Dermis blood vessel endothelial cell (primary cell): ENCODE measurements around the gene CEPT1. TPM values are rescaled to one million over a fixed set of nuclear protein-coding genes. Genes with fewer than 3 reads are reported as not detected.

Experiments
- DNase-seq: peaks from one replicate; pipeline ENCODE4 v3.0.0; 2010
- total RNA-seq: library from RNA; depleted of rRNA; stranded (reverse); fragments of >200 nt; gene quantifications from 2 replicates; pipeline ENCODE4 v1.2.3, GENCODE V29; 2014

CEPT1 gene
- total RNA-seq, 1 donor from 2014 or later, result 57.7 TPM

DNA sequence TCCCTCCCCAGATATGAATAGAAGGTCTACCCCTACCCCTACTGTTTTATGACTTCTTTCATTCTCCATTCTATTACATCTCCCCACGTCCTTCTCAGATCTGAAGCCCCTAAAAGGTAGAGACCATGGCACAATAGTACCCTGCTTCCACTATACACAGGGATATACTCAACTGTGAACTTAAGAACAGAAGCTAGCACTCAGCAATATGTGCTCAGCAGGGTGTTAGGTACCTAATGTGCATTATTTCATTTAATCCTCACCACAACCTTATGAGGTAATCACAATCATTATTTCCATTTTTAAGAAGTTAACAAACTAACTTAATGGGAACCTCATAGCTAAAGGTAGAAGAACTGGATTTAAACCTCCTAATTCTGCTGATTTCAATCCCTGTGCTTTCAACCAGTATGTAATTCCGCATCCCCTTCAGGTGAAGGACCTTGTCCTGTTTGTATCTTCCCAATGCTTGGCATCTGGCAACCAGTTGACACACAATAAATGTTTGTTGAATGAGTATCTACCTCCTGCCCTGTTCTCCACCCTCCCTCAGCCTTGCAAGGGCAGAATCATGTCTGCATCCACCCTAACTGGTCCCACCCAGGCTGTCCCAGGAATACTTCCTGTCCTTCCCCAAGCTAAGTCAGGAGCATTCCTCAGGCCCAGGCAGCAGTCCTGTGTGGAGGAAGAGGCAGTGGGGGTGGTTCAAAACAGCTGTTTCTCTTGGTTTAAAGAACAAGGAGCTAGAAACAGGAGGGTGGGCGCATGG, 53.9 kb downstream of the CEPT1 start:
- no peak for DNase-seq

- DNase-seq, result no peak
These were observed 55.1 kb downstream of the CEPT1 start for GRCh38 chr1:111195002-111195684.

DNA sequence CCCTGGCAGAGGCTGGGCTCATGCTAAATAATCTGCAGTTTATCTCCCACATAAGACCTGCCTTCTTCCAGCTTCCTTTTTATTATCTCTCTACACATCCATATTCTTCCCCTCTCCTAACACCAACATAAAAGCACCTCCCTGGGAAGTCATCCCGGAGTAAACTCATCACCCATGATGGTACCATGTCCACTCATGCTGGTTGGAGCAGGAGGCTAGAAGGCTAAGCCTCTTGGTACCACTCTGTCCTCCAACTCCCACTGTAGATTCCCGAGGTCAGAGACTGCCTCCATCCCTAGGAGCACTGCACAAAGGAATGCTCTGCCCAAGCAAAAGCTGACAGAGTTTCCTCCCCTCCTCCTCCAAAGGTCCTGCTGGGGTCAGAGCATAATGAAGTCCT, 56.2 kb downstream of the CEPT1 start:
- DNase-seq, result no peak

GRCh38 chr1:111197598-111198284, 57.7 kb downstream of the CEPT1 start:
- DNase-seq, result peak; percentile 58

- DNase-seq, result no peak
These were observed 58.8 kb downstream of the CEPT1 start for GRCh38 chr1:111198836-111199235.

- no peak for DNase-seq
These were observed 59.3 kb downstream of the CEPT1 start for GRCh38 chr1:111199329-111199728.

- DNase-seq, result no peak
These were observed 60.1 kb downstream of the CEPT1 start, which contains the start of gene DENND2D for GRCh38 chr1:111199881-111200801. Gene DENND2D, minus strand, starts transcription at chr1:111200646. Its CDS starts 187 bp downstream, at chr1:111200459.

- no peak for DNase-seq
These were observed 60.8 kb downstream of the CEPT1 start for GRCh38 chr1:111200802-111201161.

- no peak for DNase-seq
These were observed 61.5 kb downstream of the CEPT1 start for GRCh38 chr1:111201275-111202090.

- DNase-seq, result no peak
These were observed 62.3 kb downstream of the CEPT1 start for GRCh38 chr1:111202366-111202706.

DNA sequence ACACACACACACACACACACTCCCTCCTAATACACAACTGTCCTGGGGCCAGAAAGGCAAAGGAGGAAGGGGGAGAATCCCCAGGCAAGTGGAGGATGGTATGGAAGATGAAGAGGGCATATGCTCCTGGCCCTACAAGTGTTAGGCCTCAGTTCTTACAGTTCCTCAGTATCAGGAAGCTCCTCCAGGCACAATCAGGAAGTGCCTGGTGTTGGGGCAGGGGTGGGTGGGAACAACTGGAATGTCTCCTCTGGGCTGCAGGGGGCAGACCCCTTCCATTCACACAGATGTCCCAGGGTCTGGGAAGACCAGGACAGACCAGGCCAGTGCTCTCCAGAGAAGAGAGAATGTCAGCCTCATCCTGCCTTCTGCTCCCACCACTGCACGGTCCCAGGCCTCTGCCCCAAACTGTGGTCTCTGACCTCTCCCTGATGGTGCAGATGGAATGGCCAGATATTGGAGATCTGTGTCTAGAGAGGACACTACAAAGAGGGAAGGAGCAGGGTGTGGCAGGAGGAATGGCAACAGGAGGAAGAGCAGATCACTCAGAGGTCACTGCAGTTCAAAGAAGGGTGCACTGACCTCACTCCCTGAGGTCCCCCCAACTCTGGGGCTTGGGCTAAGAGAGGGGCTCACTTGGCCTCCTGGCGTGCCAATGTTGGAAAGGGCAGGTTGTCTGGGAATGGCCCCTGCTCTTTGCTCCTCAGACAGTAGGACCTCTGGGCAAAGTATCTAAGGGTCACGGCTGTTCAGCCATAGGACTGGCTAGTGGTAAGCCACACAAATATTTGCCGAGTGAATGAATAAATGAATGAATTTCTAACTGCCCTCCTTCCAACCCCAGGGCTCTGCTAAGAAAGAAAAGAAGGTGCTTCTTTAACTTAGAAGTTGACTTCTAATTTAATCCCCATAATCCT, 62.9 kb downstream of the CEPT1 start:
- no peak for DNase-seq

GRCh38 chr1:111203681-111204200, 63.7 kb downstream of the CEPT1 start:
- no peak for DNase-seq

DNA sequence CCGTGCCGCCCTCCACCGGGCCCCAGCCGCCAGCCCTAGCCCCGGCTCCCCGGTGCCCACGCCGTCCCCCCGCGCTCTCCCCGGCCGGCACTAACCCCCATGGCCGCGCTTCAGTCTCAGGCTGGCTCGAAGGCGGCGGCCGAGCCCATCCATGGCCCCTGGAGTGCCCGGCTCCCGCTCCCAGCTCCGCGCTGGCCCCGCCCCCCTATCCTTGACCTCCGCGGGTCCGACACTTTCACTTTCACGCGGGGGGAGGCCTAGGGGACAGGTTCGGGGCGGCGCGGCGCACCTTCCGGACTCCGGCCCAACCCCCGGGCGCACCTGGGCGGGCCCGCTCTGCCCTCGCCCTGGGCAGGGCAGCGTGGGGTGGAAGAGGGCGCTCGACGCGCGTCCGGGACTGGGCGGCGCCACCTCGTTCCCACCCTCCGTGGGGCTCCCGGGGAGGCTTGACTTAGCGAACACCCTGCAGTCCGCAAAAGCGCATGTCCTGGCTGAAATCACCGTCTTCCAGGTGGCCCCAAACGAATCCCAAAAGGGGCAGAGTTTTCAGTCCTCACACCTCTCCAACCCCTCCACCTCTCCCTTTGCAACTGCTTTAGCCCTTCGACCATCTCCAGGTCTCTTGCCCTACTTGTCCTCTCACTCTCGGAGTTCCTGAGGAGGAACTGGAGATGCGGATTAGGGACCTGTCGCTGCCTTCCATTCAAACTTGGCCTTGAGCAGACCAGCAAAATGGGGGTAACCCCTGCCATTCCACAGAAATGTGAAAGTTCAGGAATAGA, 64.4 kb downstream of the CEPT1 start:
- DNase-seq, result no peak

GRCh38 chr1:111204983-111205713, 65.1 kb downstream of the CEPT1 start:
- no peak for DNase-seq

DNA sequence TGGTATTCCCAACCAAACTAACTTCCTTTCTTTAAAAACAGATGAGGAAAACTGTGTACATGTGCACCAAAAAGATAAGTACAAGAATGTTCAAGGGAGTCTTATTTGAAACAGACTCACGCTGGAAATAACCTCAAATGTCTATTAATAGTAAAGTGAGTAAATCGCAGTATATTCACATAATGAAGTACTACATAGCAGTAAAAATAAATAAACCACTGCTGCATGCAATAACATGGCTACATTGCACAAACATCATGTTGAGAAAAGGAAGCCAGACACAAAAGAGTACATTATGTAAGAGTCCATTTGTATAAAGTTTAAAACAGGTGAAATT, 65.7 kb downstream of the CEPT1 start:
- no peak for DNase-seq

GRCh38 chr1:111208921-111209320, 68.9 kb downstream of the CEPT1 start:
- DNase-seq, result no peak

DNA sequence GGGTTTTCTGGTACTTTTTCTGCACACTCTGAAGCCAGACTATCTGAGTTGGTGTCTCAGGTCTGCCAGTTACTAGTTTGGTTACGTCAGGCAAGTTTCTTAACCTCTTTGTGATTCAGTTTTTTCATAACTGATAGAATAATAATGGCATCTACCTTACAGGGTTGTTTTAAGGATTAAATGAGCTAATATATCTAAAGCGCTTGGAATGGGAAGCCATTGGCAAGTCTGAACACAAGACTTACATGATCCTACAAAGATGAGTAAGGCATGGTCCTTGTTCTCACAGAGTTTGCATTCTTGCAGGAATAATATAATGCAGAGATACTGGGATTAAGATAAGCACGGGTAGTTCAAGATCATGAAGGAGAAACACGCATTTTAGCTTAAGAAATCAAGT, 69.6 kb downstream of the CEPT1 start:
- DNase-seq, result no peak

- no peak for DNase-seq
These were observed 71.9 kb downstream of the CEPT1 start for GRCh38 chr1:111211921-111212320.
